Left forelimb (tissue), 1 donor: Measurements from ENCODE around the gene HCK.

Source experiments
- DNase-seq: peaks from one replicate; pipeline ENCODE4 v3.0.0-alpha.2; 2018; ENCODE audit warnings: low spot score

Gene HCK

DNA sequence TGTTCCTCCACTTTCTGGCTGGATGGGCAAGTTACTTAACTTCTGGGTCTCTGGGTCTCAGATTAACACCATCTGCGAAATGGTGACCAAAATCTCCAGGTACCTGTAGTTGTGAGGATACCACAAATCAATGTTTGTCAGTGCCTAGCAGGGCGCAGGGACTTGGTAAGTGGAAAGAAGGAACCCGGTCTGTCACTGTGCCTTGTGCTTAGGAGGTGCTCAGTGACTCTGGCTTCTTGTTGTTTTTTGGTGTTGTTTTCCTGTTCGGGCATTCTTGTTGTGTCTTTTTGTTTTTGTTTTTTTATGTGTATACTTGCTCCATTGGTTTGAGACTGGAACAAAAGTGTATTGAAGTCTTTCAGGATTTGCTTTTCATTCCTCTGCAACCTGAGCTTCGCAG is 75.3 kb downstream of the HCK start:
- no peak for DNase-seq

- no peak for DNase-seq
Measured at GRCh38 chr20:32128167-32128566, 76.1 kb downstream of the HCK start.

- DNase-seq, result no peak
Measured at GRCh38 chr20:32129863-32130262, 77.8 kb downstream of the HCK start.

DNA sequence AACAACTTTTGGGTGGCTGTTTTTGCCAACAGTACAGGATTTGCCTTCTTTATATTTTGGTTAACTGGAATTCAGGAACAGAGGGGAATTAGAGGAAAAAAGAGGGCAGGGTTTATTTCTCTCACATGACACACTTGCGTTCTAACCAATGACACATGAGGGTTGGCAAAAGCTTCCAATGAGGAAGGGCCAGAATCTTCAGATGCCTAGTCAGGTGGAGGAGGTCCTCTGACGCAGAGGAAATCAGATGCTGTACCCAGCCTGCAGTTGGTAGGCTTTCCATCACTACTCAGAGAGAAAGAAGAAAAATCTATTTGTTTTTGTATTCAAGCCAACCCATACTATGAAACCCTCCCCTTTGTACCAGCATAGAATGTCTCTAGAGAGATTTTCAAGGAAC is 78.3 kb downstream of the HCK start:
- DNase-seq, result no peak

DNA sequence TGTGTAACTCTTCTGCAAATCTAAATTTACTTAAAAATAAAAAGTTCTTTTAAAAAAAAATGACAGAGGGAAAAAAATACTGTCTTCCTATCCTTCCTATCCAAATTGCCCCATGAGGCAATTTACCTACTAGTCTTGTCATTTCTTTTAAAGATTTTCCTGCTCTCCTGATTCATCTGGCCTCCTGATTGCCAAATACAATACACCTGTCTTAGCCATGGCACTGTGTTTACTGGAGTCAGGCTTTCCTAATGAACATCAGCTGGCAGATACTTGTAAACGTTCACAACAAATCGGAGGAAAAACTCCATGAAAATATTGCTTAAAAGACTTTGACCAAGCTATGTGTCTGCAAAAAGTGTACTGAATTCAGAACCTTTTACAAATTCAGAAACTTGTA is 78.9 kb downstream of the HCK start:
- DNase-seq, result no peak

- no peak for DNase-seq
Measured at GRCh38 chr20:32132911-32133549, 81.0 kb downstream of the HCK start.

DNA sequence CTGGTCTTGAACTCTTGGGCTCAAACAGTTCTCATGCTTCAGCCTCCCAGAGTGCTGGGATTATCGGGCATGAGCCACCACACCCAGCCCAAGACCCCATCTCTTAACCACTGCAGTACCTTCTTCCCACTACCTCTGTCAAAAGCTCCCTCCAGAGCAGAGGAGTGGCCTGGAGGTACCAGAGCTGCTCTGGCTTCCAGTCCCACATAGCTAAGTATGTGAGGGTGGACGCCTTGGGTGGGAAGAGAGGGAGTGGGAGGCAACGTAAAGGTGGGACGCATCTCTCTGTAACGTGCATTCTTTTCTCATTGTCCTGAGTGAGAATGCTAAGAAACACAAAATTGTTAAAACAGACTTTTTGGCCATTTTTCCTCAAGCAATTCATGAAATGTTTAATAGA is 82.0 kb downstream of the HCK start:
- no peak for DNase-seq

- DNase-seq, result no peak
Measured at GRCh38 chr20:32135983-32136515, 84.0 kb downstream of the HCK start.

DNA sequence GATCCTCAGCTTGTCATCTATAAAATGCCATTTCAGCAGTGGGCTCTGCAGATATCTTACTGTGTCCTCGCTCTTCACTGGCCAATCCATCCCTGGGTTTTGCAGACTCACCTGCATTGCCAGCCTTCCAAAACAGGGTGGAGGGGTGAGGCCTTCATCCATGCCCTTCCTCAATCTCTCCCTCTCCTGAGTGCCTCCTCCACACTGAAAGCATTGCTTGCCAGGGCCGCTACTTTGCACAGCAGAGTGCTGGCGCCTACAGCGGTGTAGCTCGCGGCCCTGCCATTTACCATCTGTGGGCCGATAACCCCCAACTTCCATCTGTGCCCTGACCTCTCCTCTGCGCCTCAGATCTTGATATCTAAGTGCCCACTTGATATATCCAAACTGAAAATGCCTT is 86.9 kb downstream of the HCK start:
- no peak for DNase-seq

DNA sequence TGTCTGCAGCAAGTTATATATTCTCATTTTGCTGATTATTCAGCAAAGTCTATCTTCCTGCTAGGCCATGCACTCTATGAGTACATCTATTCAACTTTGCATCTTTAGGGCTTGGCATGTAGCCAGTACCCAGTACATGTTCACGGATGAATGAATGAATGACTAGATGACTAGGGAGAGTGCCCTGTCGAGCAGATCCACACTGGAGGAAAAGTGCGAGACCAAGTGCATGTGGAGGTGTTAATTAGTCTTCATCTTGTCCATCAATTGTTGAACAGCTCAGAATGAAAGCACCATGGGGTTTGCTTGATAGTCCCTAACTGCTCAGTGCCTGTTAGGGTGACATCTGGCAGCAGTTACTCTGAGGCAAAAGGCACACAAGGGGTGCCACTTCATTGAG is 87.9 kb downstream of the HCK start:
- no peak for DNase-seq

GRCh38 chr20:32140603-32141002 is 88.6 kb downstream of the HCK start:
- DNase-seq, result no peak

DNA sequence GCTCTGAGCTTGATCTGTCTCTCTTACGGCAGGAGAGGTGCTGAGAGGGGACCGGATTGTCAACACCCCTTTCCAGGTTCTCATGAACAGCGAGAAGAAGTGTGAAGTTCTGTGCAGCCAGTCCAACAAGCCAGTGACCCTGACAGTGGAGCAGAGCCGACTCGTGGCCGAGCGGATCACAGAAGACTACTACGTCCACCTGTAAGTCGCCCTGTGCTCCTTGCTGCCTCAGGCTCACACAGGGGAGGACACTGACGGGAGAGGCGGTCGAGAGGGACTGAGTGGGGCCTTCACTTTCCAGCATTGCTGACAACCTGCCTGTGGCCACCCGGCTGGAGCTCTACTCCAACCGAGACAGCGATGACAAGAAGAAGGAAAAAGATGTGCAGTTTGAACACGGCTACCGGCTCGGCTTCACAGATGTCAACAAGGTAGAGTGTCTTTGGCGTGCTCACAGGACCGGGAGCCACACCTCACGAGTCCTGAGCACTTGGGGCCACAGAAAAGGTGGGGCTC is 89.5 kb downstream of the HCK start:
- DNase-seq, result no peak

- DNase-seq, result no peak
Measured at GRCh38 chr20:32142088-32142487, 90.0 kb downstream of the HCK start.

- DNase-seq, result no peak
Measured at GRCh38 chr20:32142991-32143390, 90.9 kb downstream of the HCK start.

GRCh38 chr20:32144898-32145662 is 93.0 kb downstream of the HCK start:
- no peak for DNase-seq

DNA sequence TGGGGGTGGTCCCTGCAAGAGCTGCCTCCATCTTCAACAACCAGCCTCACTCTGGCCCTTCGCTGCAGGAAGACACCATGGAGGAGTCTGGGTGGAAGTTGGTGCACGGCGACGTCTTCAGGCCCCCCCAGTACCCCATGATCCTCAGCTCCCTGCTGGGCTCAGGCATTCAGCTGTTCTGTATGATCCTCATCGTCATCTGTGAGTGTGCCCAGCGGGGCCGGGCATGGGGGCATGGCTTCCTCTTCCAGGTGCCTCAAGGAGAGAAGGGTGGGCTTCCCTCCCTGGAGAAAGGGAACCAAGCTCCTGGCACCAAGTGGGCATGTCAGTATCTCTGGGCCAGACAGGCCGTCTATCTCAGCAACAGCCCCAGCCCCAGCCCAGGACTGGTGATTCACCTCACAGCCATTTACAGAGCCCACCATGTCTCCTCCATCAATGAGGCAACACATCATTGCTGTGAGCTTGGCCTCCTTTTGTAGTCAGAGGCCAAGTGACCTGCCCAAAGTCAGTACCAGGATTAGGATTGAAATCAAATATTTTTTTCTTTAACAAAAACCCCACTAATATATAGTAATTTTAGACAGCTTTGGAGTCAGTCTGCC is 97.6 kb downstream of the HCK start:
- no peak for DNase-seq

- no peak for DNase-seq
Measured at GRCh38 chr20:32150291-32150848, 98.3 kb downstream of the HCK start.
